Activated CD4-positive, alpha-beta T cell treated with anti-CD3 and anti-CD28 coated beads for 1 hour (primary cell): Measurements from ENCODE around the gene ALG14.

Experiments
- DNase-seq: peaks from one replicate; pipeline ENCODE4 v3.0.0-alpha.2; 2020

ALG14 gene

DNA sequence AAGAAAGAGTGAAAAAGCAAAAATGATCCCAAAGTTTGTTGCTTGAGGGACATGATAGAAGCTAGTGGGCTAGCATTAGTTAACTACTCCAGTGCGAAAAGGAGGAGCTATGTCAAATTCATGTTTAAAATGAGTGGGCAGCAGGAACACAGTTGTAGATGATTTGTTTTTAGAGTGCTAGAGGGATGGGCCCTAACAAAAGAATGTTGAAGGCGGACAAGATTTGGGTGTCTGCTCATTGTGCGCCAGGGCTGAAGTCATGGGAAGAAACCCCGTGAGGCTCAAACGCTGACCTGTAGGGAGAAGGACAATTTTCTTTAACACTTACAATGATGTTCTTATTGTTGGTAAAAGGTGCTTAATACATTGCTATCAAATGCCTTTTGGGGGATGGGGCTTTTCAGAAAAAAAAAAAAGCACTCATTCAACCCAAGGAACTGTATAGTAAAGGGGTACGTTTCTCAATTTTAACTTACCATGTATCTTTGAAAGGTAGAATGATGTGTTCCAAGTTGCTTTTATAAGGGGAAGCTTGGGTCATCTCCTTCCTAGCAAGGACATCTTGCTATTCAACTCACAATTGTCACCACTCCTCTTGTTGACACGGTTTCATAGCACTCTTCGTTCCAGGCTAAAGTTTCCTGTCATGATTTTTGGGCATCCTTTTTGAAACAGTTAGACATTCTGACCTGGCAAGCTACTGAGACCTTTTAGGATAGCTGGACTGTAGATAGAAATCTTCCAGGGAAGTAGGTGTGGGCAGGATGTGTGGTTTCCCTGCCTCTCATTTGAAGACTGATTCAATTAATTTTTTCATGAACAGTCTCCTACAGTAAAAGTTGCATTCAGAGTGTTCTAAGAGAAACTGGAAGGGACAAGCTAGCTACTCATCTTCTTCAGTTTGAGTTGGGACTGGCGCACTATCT, 92.8 kb downstream of the ALG14 start:
- no peak for DNase-seq

DNA sequence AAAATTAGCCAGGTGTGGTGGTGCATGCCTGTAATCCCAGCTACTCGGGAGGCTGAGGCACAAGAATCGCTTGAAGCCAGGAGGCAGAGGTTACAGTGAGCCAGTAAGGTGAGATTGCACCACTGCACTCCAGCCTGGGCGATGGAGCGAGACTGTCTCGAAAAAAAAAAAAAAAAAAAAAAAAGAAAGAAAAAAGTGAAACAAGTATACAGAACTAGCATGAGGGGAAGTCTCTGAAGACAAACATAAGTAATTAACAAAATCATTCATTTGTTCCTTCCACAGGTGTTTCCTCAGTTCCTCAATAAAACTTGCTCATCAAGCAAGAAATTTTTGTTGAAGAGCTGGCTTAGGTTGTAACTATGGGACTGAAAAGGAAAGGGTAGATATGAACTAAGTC, 93.6 kb downstream of the ALG14 start:
- DNase-seq, result no peak

DNA sequence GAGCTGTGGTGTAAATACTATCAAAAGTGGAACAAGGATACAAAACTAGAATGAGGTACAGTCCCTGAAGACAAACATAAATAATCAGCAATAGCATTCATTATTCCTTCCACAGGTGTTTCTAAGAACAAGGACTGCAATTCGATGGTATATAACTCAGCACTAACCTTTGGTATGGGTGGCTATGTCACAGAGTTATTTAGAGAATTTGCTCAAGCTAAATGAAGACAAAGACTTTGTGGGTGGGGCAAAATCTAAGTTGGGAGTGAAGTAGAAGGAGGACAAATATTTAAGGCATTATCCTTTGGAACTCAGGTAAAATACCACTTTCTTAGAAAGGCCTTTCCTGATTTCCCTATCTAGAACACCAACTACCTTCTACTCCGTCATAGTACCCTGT, 94.3 kb downstream of the ALG14 start:
- DNase-seq, result no peak

DNA sequence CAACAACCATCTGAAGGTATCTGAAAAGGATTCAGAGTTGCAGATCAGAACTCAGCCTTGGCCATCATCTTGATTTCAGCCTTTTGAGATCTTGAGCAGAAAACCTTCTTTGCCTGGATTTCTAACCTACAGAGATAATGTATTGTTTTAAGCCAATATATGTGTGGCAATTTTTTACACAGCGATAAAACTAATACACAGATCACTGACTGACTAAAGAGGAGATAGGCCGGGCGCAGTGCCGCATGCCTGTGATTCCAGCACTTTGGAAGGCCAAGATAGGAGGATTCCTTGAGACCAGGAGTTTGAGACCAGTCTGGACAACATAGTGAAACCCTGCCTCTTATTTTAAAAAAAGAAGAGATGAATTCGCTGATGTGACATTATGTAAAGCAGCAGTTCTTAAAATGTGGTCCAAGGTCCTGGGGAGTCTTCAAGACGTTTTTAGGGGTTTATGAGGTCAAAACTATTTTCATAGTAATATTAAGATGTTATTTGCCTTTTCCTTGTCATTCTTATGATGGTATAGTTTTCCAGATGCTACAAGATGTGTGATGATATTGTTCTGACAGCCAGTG, 95.7 kb downstream of the ALG14 start:
- DNase-seq, result no peak

DNA sequence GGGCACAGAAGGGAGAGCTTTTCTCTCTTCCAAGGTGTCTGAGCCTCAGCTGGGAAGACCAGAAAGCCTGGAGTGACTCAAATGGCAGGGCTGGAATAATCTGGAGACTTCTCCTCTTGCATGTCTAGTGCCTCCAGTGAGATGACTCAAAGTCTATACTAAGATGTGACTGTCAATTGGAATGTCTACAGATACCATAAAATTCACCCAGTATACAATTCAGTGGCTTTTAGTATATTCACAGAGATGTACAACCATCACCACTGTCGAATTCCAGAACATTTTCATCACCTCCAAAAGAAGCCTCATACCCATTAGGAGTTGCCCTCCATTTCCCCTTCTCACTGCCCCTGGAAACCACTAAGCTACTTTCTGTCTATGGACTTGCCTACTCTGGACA, 97.9 kb downstream of the ALG14 start:
- no peak for DNase-seq

DNA sequence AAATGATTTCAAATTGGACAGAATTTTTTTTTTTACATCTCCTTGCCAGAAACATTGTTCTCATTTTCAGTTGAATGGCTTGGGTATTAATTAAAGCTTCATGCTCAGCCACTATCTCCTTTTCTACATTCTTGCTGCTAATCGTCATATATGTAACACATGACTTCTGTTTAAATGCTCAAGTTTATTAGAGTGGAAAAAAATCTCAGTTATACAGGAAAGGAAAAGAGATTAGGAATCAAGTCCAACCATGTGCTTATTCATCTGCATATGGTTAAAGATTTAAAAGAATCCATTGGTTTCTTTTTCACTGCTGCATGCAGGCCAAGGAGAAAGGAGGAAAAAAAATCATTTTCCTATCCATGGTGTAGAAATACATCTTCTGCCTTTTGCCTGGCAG, 98.5 kb downstream of the ALG14 start:
- no peak for DNase-seq

DNA sequence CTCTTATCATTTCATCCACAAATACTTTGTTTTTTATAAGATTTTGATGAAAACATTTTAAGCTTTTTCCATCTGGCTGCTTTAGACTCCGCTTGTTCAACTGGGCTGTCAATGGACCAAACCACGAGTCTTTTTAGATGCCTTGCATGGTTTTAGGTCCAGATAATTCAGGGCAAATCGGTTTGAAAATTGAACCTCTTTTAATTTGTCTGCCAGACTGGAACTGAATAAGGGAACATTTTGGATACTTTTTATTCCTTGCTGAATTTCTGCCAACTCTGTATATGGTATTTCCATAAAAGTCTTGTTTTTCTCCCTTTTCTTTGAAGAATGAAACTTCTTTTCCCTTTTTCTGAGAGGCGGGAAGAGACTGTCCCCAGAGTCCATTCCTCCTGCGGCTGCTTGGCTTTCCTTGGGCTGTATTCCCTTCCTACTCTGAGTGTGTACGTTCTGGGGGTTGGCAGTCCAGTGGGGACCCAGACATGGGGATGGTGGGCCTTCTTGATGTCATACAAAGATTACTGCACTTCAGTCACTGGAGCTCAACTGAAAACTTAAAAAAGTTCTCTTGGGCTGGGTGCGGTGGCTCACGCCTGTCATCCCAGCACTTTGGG, 99.3 kb downstream of the ALG14 start:
- DNase-seq, result no peak

DNA sequence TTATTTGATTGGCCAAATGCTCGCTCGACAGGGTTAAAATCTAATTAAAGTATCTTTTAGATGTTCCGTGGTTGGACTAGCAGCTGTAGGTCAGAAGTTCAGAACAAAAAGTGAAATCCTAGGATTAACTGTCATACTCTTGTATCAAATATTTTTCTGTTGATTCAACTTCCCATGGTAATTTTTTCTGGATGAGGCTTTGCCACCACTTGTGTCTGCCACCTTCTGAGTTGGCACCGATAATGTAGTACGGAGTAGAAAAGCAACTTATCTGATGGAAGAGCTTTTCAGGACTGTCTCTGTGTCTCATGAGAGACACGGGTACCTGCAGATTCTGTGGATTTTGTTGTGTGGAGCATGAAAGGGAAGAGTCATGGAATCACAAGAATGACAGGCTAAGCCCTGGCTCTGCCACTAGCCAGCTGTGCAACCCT, 101.2 kb downstream of the ALG14 start:
- DNase-seq, result no peak

DNA sequence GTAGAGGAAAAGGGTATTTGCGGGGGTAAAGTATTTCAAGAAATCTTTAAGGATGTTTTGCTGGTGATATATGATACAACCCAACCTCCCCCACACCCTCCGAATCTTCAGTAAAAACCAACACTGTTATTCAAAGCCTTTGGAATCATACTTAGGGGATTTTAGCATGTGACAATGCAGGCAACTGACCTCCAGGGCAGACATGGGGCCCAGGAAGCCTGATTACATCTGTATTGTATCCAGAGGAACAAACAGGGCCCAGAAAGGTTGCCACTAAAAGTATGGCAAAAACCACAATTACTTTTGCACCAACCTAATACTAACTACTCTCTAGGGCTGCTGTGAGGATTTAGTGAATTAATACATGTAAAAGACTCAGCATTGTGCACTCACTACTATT, 102.0 kb downstream of the ALG14 start:
- no peak for DNase-seq

DNA sequence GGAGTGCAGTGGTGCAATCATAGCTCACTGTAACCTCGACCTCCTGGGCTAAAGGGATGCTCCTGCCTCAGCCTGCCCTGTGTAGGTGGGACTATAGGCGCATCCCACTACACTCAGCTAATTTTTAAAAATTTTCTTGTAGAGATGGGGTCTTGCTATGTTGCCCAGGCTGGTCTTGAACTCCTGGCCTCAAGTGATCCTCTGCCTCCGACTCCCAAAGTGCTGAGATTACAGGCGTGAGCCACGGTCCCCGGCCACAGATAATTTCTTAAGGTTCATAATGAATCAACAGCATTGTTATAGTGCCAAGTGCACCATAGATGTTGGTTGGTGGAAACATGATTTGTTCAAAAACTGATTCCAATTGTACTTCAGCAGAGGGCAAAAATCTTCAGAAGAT, 103.6 kb downstream of the ALG14 start:
- DNase-seq, result no peak

DNA sequence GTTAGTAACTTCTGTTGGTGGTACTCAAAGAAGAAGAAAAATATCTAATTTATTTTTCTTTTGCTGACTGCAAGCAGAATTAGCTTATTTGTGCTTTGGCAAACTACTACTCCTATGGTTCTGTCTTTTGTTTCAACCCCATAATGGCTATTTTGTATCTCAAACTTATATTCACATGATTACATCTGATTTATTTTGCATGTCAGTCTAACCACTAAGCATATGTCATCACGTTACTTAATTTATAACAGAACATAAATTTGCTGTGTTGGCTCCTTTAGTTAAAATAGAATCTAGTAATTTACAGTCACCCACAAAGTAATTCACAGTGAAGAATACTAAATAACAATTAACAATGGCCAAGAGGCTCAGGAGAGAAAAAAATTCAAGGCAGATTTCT, 106.7 kb downstream of the ALG14 start:
- DNase-seq, result no peak

DNA sequence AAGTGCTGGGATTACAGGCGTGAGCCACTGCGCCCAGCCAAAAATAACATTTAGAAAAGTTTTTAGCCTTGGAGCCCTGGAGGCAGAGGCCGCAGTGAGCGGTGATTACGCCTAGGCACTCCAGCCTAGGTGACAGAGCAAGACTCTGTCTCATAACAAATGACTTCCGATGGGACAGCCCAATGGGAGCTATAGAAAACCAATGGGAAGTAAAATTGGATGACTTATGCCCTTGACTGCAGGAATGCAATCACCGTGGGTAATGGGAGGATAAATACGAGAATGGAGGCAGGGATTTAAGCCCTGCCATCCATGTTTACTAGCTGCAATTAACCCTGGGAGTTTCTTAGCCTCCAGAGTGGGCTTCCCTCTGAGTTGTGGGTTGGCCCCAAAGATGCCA, 108.9 kb downstream of the ALG14 start:
- DNase-seq, result no peak

DNA sequence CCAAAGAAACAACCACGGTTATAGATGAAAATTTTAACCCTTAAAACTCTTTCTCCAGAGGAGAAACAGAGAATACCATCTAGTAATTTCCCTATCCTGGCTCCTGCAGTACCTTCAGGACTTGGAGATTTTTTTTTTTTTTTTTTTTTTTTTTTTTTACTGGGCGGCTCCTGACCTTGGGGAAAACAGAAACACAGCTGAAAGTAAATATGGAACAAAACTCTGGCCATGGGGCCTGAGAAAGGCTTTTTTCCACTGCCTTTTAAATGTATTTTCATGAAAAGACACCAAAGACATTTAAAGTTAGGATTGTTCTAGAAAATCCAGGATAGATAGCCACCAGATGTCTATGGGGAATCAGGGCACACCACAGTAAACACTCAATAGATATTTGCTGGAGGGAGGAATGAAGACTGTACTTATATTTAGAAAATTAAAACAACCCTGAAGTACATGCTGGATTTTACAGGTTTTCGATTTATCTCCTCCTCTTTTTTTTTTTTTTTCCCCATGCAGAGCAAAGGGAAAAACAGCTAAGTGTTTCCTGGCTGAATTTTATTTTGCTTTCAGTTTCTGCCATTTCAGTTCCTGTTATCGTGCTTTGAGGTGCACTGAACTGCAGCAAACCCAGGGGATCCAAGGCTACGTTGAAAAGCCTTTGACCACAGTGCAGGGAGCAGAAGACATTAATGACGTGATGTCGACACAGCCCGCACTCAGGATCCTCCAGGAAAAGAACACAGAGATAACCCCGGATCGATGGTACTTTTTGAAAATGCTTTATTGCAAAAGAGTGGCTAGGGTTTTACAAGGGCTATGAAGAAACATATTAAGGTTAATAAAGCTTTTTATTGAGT, 110.1 kb downstream of the ALG14 start:
- no peak for DNase-seq

DNA sequence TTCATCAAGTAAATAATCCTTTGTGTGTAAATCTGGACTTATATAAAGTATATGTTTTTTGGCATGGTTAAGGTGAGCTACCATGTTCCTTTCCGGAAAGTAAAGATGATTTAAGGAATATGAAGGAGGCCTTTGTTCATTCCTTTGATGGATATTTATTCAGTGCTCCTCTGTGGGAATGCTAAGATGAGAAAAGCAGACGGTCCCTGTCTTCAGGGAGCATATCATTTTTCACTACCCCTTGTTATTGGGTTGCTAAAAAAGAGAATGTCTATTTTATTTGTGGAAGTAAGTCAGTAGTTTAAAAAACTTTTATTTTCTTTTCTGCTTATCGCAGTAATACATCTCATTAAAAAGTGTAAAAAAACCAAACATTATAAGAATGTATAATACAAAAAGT, 110.8 kb downstream of the ALG14 start:
- no peak for DNase-seq

DNA sequence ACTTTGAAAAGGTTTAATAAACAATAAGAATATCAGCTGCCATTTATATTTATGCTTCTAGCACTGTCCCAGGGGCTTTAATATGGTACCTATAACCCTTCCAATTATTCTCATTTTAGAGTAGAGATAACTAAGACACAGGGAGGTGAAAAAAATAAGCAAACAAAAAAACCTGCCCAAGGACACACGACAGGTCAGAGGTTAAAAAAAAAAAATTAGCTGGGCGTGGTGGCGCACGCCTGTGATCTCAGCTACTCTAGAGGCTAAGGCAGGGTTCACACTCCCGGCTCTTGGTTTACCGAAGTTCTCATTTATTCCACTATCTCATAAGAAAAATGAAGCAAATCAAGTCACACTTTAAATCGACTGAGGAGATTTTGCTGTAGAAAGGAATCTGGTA, 111.2 kb downstream of the ALG14 start:
- no peak for DNase-seq

DNA sequence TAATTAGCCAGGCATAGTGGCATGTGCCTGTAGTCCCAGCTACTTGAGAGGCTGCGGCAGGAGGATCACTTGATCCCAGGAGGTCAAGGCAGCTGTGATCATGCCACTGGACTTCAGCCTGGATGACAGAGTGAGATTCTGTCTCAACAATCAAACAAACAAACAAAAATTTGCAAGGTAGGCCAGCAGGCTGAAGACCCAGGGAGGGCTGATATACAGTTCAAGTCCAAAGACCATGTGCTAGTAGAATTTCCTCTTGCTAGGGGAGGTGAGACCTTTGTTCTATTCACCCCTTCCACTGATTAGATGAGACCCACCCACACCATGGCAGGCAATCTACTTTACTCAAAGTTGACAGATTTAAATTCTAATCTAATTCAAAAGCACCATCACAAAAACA, 114.7 kb downstream of the ALG14 start:
- no peak for DNase-seq

DNA sequence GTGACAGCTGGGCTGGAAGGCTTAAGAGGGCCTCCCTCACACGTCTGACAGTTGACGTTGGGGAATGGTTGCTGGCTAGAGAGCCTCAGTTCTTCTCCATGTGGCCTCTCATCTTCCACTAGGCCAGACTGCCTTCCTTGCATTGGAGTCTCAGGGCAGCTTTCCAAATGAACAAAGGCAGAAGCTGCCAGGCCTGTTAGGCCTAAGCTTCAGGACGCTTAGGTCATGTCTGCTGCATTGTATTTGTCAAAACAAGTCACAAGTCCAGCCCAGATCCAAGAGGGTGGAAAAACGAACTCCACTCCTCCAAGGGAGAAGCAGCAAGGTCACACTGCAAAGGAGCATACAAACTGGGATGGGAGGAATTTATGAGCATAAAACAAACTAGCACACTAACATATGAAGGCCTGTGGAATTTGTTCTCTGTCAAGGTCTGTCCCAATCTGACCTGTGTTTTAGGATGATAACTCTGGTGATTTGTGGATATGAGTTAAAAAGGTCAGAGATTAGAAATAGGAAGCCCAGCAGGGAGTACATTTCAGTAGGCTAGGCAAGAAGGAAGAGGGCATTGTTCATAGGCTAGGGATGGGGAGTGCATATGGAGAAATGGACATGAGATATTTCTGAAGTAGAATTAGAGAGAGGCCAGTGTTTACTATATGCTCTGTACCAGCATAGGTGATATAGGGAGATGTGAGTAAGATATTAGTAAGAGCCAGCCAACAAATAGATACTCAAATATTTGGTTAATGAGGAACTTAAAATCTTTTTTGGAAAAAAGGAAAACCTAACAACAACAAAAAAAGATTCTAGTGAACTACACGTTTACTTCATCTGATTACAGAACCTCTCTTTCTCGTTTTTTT, 116.8 kb downstream of the ALG14 start:
- no peak for DNase-seq

DNA sequence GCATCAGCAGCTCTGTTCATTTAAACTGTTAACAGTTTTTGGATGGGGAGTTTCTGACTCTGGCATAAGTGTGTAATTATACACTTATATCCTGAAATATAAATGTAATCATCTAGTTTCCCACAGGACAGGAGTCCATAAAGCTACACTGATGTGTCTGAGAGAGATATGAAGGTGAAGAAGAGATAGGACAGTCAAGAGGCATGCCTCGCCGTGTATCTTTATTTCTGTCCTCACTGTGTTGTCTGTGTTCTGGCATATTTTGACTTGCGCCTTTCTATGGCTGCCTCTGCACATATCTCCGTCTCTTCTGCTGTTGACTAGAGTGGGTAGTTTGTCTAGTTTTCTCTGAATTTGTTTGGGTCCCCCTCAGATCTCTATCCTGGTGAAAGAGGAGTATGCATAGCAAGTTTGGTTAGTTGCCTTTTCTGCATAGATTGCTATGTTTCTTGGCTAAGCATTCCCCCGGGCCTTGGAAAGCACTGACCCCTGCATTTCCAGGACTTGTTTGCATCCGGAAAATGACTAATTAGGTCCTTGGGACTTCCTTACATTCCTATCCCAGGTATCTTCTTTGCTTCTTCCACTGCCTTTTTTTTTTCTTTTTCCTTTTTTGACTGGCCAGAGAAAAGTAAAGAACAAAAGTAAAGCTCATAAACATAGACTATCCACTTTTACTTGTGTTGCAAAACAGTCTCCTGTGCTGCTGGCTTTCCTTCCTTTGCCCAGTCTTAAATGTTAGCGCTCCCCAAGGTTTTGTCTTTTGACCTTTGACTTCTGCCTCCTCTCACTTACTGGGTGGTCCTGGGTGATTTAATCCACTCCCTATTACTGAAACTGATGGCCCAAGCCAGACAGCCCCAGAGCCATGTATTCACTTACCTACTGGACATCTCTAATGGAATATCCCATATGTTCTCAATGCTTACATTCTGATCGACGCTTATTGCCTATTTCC, 118.2 kb downstream of the ALG14 start:
- no peak for DNase-seq

DNA sequence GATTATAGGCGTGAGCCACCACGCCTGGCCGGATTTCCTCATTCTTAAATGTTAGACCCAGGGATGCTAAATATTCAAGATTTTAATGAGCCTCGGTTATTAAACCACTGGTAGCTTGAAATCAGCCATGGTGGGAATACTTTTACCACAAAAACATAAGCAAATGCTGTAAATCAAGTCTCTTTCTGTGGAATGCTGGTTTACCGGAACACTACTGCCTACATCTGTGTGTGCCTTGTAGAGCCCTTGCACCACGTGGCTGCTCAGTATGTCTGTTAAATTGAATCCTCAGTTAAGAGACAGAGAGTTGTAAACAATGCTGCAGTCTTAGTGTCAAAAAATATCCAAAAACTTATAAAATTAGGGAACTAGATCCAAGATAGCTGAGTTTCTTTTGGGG, 119.0 kb downstream of the ALG14 start:
- no peak for DNase-seq

DNA sequence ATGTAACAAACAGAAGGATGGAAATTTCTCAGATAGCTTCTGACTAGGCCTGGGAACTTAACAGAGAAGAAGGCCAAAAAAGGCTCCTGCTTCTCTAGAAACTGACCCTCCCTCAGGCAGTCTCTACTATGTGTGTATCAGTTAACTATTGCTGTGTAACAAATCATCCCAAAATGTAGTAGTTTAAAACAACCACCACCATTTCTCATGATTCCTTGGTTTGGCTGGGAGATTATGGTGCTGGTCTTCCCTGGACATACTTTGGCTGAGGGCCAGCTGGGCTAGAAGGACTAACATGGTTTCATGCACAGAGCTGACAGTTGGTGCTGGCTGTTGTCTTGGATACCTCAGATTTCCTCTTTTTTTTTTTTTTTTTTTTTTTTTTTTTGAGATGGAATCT, 119.6 kb downstream of the ALG14 start:
- no peak for DNase-seq

DNA sequence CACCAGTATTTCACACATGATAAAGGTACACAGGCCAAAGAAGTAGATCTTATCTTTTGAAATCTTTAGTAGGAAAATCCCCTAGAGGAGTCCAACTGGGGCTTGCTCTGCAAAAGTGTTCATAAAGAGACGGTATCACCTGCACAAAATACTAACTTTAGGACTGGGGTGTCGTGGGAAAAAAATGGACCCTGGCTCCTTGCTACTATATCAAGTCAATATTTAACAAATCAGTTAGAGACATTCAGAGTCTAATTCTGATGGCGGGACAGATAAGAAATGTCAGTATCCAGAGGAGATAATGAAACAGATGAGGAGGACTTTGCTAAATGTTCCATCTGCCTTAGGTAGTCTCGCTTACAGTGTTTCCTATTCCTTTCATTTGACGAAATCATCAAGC, 120.2 kb downstream of the ALG14 start:
- no peak for DNase-seq
